Progenitor cell of endocrine pancreas (in vitro differentiated cells): ENCODE measurements around the gene ERC1. TPM values are rescaled to one million over a fixed set of nuclear protein-coding genes. Genes with fewer than 3 reads are reported as not detected.

ENCODE experiments used
- DNase-seq: peaks from one replicate; pipeline ENCODE4 v3.0.0; 2021; ENCODE audit warnings: low spot score; ENCODE audit not compliant: unreplicated experiment
- H3K27ac Mint-ChIP-seq: 2 replicates; pipeline ENCODE4 v1.8.0; 2021; ENCODE audit warnings: mild to moderate bottlenecking, moderate library complexity, mixed read lengths
- H3K27me3 Mint-ChIP-seq: 2 replicates; pipeline ENCODE4 v1.8.0; 2021; ENCODE audit warnings: mixed read lengths
- H3K36me3 Mint-ChIP-seq: 2 replicates; pipeline ENCODE4 v1.8.0; 2022; ENCODE audit warnings: mixed read lengths; ENCODE audit not compliant: insufficient read depth
- H3K4me1 Mint-ChIP-seq: 2 replicates; pipeline ENCODE4 v1.8.0; 2021; ENCODE audit warnings: low read depth, mixed read lengths
- H3K4me3 Mint-ChIP-seq: 2 replicates; pipeline ENCODE4 v1.8.0; 2021; ENCODE audit warnings: low read depth, mild to moderate bottlenecking, moderate library complexity, mixed read lengths
- H3K9me3 Mint-ChIP-seq: 2 replicates; pipeline ENCODE4 v1.8.0; 2021; ENCODE audit warnings: low read depth, mixed read lengths
- CTCF ChIP-seq: fragments of 200-600 bp; sonication (generic); IDR thresholded peaks from one replicate; pipeline ENCODE4 v1.5.0; 2021; ENCODE audit warnings: antibody characterized with exemption, mild to moderate bottlenecking; ENCODE audit not compliant: unreplicated experiment
- total RNA-seq: library from RNA; stranded (reverse); gene quantifications from 2 replicates; pipeline ENCODE4 v1.2.1, GENCODE V29; 2021

Gene ERC1
- total RNA-seq, 1 donor from 2014 or later: 146 TPM

GRCh38 chr12:1289371-1290155, 298.5 kb downstream of the ERC1 start:
- Mint-ChIP-seq H3K27ac (peak overlapping the region; percentile 24), H3K4me3 (no peak overlapping the region), H3K36me3 (peaks cover 23% of the 10 kb centered on the region)

GRCh38 chr12:1290716-1291115, 299.7 kb downstream of the ERC1 start:
- no peaks in the 10 kb centered on the region for H3K27me3 Mint-ChIP-seq
- H3K4me1 Mint-ChIP-seq: peaks cover 2% of the 10 kb centered on the region
- H3K4me3 Mint-ChIP-seq: no peak overlapping the region
- H3K27ac Mint-ChIP-seq: no peak overlapping the region
- H3K9me3 Mint-ChIP-seq: no peaks in the 10 kb centered on the region
- peaks cover 27% of the 10 kb centered on the region for H3K36me3 Mint-ChIP-seq
- TF ChIP-seq CTCF: no peak
- no peak for DNase-seq

More at GRCh38 chr12:1289371-1290155, 298.5 kb downstream of the ERC1 start:
- Mint-ChIP-seq H3K4me1 (peaks cover 2% of the 10 kb centered on the region), H3K9me3 (no peaks in the 10 kb centered on the region), H3K27me3 (no peaks in the 10 kb centered on the region)
- DNase-seq: no peak
- TF ChIP-seq CTCF: no peak

GRCh38 chr12:1291601-1292332, 300.7 kb downstream of the ERC1 start:
- H3K4me1 Mint-ChIP-seq: peaks cover 2% of the 10 kb centered on the region
- no peak for DNase-seq
- TF ChIP-seq CTCF: no peak
- H3K9me3 Mint-ChIP-seq: no peaks in the 10 kb centered on the region
- no peak overlapping the region for H3K4me3 Mint-ChIP-seq
- no peaks in the 10 kb centered on the region for H3K27me3 Mint-ChIP-seq
- no peak overlapping the region for H3K27ac Mint-ChIP-seq
- peaks cover 30% of the 10 kb centered on the region for H3K36me3 Mint-ChIP-seq

- Mint-ChIP-seq H3K27me3 (no peaks in the 10 kb centered on the region), H3K36me3 (peaks cover 45% of the 10 kb centered on the region), H3K9me3 (peaks cover 4% of the 10 kb centered on the region), H3K4me1 (peaks cover 2% of the 10 kb centered on the region), H3K4me3 (no peak overlapping the region), H3K27ac (peak overlapping the region; percentile 4)
- TF ChIP-seq CTCF: no peak
- no peak for DNase-seq
These were observed 302.9 kb downstream of the ERC1 start for GRCh38 chr12:1293901-1294300.

GRCh38 chr12:1297206-1297605, 306.2 kb downstream of the ERC1 start:
- H3K4me3 Mint-ChIP-seq: no peak overlapping the region
- peaks cover 58% of the 10 kb centered on the region for H3K36me3 Mint-ChIP-seq
- peaks cover 2% of the 10 kb centered on the region for H3K4me1 Mint-ChIP-seq
- H3K27ac Mint-ChIP-seq: no peak overlapping the region
- no peaks in the 10 kb centered on the region for H3K27me3 Mint-ChIP-seq
- H3K9me3 Mint-ChIP-seq: peaks cover 17% of the 10 kb centered on the region
- no peak for TF ChIP-seq CTCF
- DNase-seq: no peak
